Suppressor macrophage (primary cell): ENCODE data around the gene THADA.
"Not testable (repeated sequence)": the region's sequence is repeated elsewhere in the genome, so short reads cannot be mapped to it uniquely, and the experiment has no call there.

Source experiments
- DNase-seq, 4 experiments: peaks; one replicate each; pipeline ENCODE4 v3.0.0-alpha.2; 2020 to 2022

The THADA gene

GRCh38 chr2:43203373-43203772 lies 392.5 kb downstream of the THADA start:
- no peak for DNase-seq

- DNase-seq = no peak
Observed at GRCh38 chr2:43202289-43202688, 393.5 kb downstream of the THADA start.

- peak in 2 of 4 experiments; percentile 18 to 28 for DNase-seq
Observed at GRCh38 chr2:43201497-43201896, 394.3 kb downstream of the THADA start.

- no peak for DNase-seq
Observed at GRCh38 chr2:43201016-43201415, 394.8 kb downstream of the THADA start.

GRCh38 chr2:43199492-43200488 lies 396.0 kb downstream of the THADA start:
- no peak for DNase-seq

GRCh38 chr2:43198263-43198662 lies 397.6 kb downstream of the THADA start:
- DNase-seq = no peak

- no peak for DNase-seq
Observed at GRCh38 chr2:43197588-43197896, 398.3 kb downstream of the THADA start.

GRCh38 chr2:43196768-43197587 lies 398.9 kb downstream of the THADA start:
- DNase-seq = peak; percentile 65 to 78 (median 74)

GRCh38 chr2:43194121-43194869 lies 401.5 kb downstream of the THADA start:
- no peak for DNase-seq

- DNase-seq = no peak
Observed at GRCh38 chr2:43193652-43194120, 402.2 kb downstream of the THADA start.

- DNase-seq = peak in 1 of 4 experiments; percentile 24
Observed at GRCh38 chr2:43192744-43193651, 402.8 kb downstream of the THADA start.

- DNase-seq = no peak
Observed at GRCh38 chr2:43191947-43192516, 403.8 kb downstream of the THADA start.

- DNase-seq = no peak
Observed at GRCh38 chr2:43190311-43191052, 405.4 kb downstream of the THADA start.

GRCh38 chr2:43189861-43190260 lies 406.0 kb downstream of the THADA start:
- DNase-seq = not testable (repeated sequence)

GRCh38 chr2:43188561-43189386 lies 407.1 kb downstream of the THADA start:
- no peak for DNase-seq

- no peak for DNase-seq
Observed at GRCh38 chr2:43186679-43187374, 409.0 kb downstream of the THADA start.

- DNase-seq = no peak
Observed at GRCh38 chr2:43186321-43186678, 409.5 kb downstream of the THADA start.

GRCh38 chr2:43185146-43185545 lies 410.7 kb downstream of the THADA start:
- DNase-seq = no peak

- DNase-seq = peak in 1 of 4 experiments; percentile 29
Observed at GRCh38 chr2:43184339-43184895, 411.4 kb downstream of the THADA start.
